ENCODE data around the gene ACVR1B.

DNA sequence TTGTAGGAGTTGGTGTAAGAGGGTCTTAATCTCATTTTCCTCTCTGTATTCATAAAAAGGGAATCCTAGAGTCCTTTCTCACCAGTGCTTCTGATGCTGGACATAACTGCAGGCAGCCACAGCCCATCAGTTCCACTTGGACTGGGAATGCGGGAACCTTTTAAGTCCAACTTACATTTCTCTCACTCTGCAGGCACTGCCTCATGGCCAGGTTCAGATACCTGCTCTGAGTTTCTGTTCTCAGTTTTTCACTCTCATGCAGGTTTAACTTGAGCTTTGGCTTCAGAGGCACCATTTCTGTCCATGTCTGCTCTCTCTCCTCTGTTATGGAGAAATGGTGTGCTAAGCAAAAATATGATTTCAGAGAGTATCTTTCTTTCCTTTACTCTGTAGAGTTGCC is 4.2 kb downstream of the ACVR1B start:
- TF ChIP-seq, protein P1, sequence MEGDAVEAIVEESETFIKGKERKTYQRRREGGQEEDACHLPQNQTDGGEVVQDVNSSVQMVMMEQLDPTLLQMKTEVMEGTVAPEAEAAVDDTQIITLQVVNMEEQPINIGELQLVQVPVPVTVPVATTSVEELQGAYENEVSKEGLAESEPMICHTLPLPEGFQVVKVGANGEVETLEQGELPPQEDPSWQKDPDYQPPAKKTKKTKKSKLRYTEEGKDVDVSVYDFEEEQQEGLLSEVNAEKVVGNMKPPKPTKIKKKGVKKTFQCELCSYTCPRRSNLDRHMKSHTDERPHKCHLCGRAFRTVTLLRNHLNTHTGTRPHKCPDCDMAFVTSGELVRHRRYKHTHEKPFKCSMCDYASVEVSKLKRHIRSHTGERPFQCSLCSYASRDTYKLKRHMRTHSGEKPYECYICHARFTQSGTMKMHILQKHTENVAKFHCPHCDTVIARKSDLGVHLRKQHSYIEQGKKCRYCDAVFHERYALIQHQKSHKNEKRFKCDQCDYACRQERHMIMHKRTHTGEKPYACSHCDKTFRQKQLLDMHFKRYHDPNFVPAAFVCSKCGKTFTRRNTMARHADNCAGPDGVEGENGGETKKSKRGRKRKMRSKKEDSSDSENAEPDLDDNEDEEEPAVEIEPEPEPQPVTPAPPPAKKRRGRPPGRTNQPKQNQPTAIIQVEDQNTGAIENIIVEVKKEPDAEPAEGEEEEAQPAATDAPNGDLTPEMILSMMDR (IDR thresholded peaks at IDR 0.05; ENCODE audit: low read depth, low read length, missing input control): no peak
- TF ChIP-seq, protein P2, sequence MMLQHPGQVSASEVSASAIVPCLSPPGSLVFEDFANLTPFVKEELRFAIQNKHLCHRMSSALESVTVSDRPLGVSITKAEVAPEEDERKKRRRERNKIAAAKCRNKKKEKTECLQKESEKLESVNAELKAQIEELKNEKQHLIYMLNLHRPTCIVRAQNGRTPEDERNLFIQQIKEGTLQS (IDR thresholded peaks at IDR 0.05): no peak
- TF ChIP-seq GABPA (IDR thresholded peaks at IDR 0.05 in 1 of 2, conservative IDR thresholded peaks at IDR 0.05 in 1 of 2) (no peak), EGR1 (IDR thresholded peaks at IDR 0.05; ENCODE audit: low read depth in 2 of 2) (no peak)
- TF ChIP-seq, protein P3, sequence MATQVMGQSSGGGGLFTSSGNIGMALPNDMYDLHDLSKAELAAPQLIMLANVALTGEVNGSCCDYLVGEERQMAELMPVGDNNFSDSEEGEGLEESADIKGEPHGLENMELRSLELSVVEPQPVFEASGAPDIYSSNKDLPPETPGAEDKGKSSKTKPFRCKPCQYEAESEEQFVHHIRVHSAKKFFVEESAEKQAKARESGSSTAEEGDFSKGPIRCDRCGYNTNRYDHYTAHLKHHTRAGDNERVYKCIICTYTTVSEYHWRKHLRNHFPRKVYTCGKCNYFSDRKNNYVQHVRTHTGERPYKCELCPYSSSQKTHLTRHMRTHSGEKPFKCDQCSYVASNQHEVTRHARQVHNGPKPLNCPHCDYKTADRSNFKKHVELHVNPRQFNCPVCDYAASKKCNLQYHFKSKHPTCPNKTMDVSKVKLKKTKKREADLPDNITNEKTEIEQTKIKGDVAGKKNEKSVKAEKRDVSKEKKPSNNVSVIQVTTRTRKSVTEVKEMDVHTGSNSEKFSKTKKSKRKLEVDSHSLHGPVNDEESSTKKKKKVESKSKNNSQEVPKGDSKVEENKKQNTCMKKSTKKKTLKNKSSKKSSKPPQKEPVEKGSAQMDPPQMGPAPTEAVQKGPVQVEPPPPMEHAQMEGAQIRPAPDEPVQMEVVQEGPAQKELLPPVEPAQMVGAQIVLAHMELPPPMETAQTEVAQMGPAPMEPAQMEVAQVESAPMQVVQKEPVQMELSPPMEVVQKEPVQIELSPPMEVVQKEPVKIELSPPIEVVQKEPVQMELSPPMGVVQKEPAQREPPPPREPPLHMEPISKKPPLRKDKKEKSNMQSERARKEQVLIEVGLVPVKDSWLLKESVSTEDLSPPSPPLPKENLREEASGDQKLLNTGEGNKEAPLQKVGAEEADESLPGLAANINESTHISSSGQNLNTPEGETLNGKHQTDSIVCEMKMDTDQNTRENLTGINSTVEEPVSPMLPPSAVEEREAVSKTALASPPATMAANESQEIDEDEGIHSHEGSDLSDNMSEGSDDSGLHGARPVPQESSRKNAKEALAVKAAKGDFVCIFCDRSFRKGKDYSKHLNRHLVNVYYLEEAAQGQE (IDR thresholded peaks at IDR 0.05): no peak
- TF ChIP-seq, protein P4, sequence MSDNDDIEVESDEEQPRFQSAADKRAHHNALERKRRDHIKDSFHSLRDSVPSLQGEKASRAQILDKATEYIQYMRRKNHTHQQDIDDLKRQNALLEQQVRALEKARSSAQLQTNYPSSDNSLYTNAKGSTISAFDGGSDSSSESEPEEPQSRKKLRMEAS (IDR thresholded peaks at IDR 0.05): no peak
- TF ChIP-seq, protein P5, sequence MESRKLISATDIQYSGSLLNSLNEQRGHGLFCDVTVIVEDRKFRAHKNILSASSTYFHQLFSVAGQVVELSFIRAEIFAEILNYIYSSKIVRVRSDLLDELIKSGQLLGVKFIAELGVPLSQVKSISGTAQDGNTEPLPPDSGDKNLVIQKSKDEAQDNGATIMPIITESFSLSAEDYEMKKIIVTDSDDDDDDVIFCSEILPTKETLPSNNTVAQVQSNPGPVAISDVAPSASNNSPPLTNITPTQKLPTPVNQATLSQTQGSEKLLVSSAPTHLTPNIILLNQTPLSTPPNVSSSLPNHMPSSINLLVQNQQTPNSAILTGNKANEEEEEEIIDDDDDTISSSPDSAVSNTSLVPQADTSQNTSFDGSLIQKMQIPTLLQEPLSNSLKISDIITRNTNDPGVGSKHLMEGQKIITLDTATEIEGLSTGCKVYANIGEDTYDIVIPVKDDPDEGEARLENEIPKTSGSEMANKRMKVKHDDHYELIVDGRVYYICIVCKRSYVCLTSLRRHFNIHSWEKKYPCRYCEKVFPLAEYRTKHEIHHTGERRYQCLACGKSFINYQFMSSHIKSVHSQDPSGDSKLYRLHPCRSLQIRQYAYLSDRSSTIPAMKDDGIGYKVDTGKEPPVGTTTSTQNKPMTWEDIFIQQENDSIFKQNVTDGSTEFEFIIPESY (IDR thresholded peaks at IDR 0.05): no peak

Measured in liver (tissue), 3 donors.